Osteocyte (in vitro differentiated cells): ENCODE results near the gene CIB4. TPM values are rescaled to one million over a fixed set of nuclear protein-coding genes. Genes with fewer than 3 reads are reported as not detected.

Experiments used
- DNase-seq: peaks from one replicate; pipeline ENCODE4 v3.0.0; 2021; ENCODE audit warnings: mixed read lengths; ENCODE audit not compliant: unreplicated experiment; ENCODE audit errors: extremely low spot score
- H3K27ac Mint-ChIP-seq: one replicate; pipeline ENCODE4 v1.8.0; 2021; ENCODE audit warnings: mild to moderate bottlenecking, mixed read lengths; ENCODE audit not compliant: unreplicated experiment
- H3K27me3 Mint-ChIP-seq: one replicate; pipeline ENCODE4 v1.8.0; 2021; ENCODE audit warnings: mixed read lengths; ENCODE audit not compliant: unreplicated experiment
- H3K36me3 Mint-ChIP-seq: one replicate; pipeline ENCODE4 v1.8.0; 2021; ENCODE audit warnings: mixed read lengths; ENCODE audit not compliant: unreplicated experiment
- H3K4me1 Mint-ChIP-seq: one replicate; pipeline ENCODE4 v1.8.0; 2021; ENCODE audit warnings: mixed read lengths; ENCODE audit not compliant: unreplicated experiment
- H3K4me3 Mint-ChIP-seq: one replicate; pipeline ENCODE4 v1.8.0; 2021; ENCODE audit warnings: mild to moderate bottlenecking, moderate library complexity, mixed read lengths; ENCODE audit not compliant: unreplicated experiment
- H3K9me3 Mint-ChIP-seq: one replicate; pipeline ENCODE4 v1.8.0; 2021; ENCODE audit warnings: mixed read lengths; ENCODE audit not compliant: unreplicated experiment
- CTCF ChIP-seq: fragments of 200-600 bp; sonication (generic); IDR thresholded peaks from 2 replicates; pipeline ENCODE4 v1.5.0; 2021; ENCODE audit warnings: antibody characterized with exemption, mild to moderate bottlenecking, moderate library complexity
- total RNA-seq: library from RNA; stranded (reverse); gene quantifications from 2 replicates; pipeline ENCODE4 v1.2.1, GENCODE V29; 2021

The CIB4 gene
- total RNA-seq, 1 donor from 2014 or later, result not detected

DNA sequence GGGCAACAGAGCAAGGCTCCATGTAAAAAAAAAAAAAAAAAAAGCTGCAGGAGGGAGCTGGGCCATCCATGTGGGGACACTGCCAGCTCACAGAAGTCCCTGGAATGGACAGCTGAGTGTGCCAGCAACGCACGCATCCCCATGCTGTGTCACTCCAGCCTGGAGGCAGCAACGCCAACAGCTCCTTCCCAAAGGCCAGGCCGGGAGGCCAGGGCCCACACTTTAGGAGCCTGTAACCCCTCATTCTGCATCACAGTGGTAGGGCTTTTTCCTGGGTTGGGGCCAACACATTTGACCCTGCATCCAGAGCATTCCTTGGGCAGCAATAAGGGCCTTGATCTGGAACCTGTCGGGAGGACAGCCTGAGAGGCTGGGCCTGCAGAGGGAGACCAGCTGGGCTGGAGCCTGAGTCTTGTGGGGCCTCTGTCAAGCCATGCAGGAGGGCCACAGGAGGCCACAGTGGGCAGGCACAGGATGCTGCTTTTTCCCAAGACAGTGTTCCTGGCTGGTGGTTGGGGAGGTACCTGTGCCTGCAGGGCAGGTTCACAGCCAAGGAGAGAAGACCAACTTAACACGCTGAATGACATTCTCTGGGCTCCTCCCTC, 34.6 kb upstream of the CIB4 start:
- Mint-ChIP-seq H3K36me3 (no peaks in the 10 kb centered on the region), H3K4me3 (no peak overlapping the region), H3K27ac (no peak overlapping the region), H3K4me1 (peaks cover 1% of the 10 kb centered on the region), H3K27me3 (peaks cover 34% of the 10 kb centered on the region), H3K9me3 (no peaks in the 10 kb centered on the region)
- TF ChIP-seq CTCF, result no peak
- DNase-seq, result no peak

DNA sequence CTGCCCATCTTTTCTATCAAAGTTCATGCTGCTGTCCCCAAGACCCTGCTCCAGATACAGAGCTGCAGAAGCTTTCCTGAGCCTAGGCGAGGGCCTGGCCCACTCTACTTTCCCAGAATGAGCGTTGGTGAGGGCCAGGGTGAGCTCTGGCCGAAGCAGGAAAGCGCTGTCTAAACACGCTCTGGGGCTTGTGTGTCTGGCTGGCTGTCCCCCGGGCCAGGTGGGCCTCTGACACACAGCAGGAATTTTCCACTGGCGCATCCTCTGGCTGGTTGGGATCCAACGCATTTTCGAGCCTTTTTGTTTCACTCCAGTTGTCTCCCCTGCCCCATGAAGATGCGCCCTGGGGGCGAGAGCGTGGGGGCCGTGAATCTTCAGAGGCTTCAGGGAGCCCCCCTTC, 33.6 kb upstream of the CIB4 start:
- no peak for DNase-seq
- peaks cover 41% of the 10 kb centered on the region for H3K27me3 Mint-ChIP-seq
- no peak for TF ChIP-seq CTCF
- no peak overlapping the region for H3K4me3 Mint-ChIP-seq
- no peaks in the 10 kb centered on the region for H3K9me3 Mint-ChIP-seq
- H3K36me3 Mint-ChIP-seq, result no peaks in the 10 kb centered on the region
- peaks cover 1% of the 10 kb centered on the region for H3K4me1 Mint-ChIP-seq
- no peak overlapping the region for H3K27ac Mint-ChIP-seq

- no peak overlapping the region for H3K27ac Mint-ChIP-seq
- peaks cover 1% of the 10 kb centered on the region for H3K4me1 Mint-ChIP-seq
- no peaks in the 10 kb centered on the region for H3K9me3 Mint-ChIP-seq
- no peak overlapping the region for H3K4me3 Mint-ChIP-seq
- TF ChIP-seq CTCF, result no peak
- no peak for DNase-seq
- no peaks in the 10 kb centered on the region for H3K36me3 Mint-ChIP-seq
- peaks cover 41% of the 10 kb centered on the region for H3K27me3 Mint-ChIP-seq
Measured at GRCh38 chr2:26674002-26674751, 33.0 kb upstream of the CIB4 start.

DNA sequence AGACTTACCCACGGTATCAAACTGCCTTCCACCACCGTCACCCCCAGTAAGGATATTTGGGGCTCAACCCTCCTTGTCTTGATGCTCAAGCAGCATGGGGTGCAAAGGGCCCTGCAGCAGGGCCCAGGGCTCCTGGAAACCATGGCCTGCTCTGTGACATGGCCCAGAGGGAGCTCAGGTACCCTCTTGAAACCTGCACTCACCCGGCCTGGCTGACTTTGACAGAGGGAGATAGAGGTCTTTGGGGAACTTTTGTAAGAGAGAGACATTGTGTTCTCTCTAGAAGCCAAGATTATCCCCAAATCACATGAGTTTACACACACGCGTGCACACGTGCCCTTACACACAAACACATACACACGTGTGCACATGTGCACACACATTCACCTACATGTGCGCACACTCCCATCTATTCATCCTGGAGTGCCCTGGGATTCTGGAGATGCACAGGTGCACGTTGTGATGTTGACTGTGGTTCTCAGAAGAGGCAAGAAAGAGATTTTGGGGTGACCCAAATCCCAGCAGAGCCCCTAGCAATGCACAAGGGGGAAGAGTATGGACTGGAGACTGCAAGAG, 31.7 kb upstream of the CIB4 start:
- Mint-ChIP-seq H3K4me1 (peaks cover 1% of the 10 kb centered on the region), H3K4me3 (no peak overlapping the region), H3K9me3 (no peaks in the 10 kb centered on the region), H3K27me3 (peaks cover 44% of the 10 kb centered on the region), H3K27ac (no peak overlapping the region), H3K36me3 (no peaks in the 10 kb centered on the region)
- no peak for DNase-seq
- no peak for TF ChIP-seq CTCF

DNA sequence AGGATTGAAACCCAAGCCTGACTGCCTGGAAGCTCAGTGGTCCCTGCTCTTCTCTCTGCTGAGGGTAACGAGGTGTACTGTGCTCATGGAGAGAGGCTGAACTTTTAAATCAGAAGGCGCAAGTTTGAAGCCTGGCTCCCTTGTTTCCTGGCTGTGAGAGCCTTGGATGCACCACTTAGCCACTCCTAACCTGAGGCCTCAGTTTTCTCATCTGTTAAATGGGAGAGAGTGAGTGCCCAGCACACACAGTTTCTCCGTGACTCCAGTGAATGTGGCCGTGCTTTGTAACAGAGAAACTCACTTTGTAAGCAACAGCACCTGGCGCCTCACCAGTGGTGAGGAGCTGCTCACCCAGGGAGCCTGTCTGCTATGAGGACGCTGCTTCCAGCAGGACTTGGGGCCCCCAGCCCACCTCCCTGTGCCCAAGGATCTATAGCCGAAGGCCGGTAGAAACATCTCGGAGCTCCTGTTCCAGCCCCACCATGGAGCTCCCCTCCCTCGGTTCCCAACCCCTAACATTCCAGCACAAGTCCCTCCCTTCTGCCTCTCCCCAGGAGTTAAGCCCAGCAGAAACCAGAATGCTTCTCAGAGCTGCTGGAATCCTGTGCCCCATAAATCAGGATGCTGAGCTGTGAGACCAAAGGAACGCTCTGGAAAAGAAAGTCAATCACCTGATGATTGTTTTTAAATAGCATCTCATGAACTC, 31.1 kb upstream of the CIB4 start:
- H3K36me3 Mint-ChIP-seq, result no peaks in the 10 kb centered on the region
- peaks cover 1% of the 10 kb centered on the region for H3K4me1 Mint-ChIP-seq
- no peak for TF ChIP-seq CTCF
- H3K9me3 Mint-ChIP-seq, result no peaks in the 10 kb centered on the region
- H3K4me3 Mint-ChIP-seq, result no peak overlapping the region
- H3K27me3 Mint-ChIP-seq, result peaks cover 48% of the 10 kb centered on the region
- DNase-seq, result no peak
- no peak overlapping the region for H3K27ac Mint-ChIP-seq
